GM23338 (cell line): ENCODE results near the gene FAM236D.
"Not testable (repeated sequence)": the region's sequence is repeated elsewhere in the genome, so short reads cannot be mapped to it uniquely, and the experiment has no call there.

ENCODE experiments used
- EZH2 ChIP-seq: fragments of 200-600 bp; sonication (generic); IDR thresholded peaks from one replicate; pipeline ENCODE4 v1.8.0; 2017; ENCODE audit warnings: antibody characterized with exemption, mild to moderate bottlenecking, low read depth; ENCODE audit not compliant: unreplicated experiment
- TF ChIP-seq, protein P1 (sequence below), 2 experiments: fragments of 200-600 bp in 1 of 2; sonication (generic) in 1 of 2; conservative IDR thresholded peaks; 2 replicates each; pipeline versions ENCODE4 v1.5.1 to v1.6.1; 2016 to 2017; ENCODE audit warnings: antibody characterized with exemption in 2 of 2, low read depth in 2 of 2, mild to moderate bottlenecking in 2 of 2, moderate library complexity in 1 of 2

DNA sequence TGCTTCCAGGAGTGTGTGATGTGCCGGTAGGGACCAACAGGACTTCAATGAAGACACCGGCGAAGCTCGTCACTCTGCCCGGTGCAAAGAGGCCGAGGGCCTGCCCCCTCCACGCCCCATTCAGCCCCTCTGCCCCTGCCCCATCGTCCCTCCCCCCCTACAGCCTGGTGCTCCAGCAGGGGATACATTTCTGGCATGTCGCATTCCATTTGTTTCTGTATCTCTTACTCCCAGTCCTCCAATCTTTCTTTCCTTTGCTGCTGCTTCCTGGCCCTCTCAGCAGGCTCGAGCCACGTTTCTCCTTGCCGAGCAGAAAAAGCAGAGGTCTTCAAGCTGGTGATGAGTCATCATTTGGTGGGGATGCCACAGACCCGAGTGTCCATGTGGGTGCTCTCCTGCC is at the start of gene FAM236D:
- TF ChIP-seq EZH2, result not testable (repeated sequence)
- TF ChIP-seq, protein P1, sequence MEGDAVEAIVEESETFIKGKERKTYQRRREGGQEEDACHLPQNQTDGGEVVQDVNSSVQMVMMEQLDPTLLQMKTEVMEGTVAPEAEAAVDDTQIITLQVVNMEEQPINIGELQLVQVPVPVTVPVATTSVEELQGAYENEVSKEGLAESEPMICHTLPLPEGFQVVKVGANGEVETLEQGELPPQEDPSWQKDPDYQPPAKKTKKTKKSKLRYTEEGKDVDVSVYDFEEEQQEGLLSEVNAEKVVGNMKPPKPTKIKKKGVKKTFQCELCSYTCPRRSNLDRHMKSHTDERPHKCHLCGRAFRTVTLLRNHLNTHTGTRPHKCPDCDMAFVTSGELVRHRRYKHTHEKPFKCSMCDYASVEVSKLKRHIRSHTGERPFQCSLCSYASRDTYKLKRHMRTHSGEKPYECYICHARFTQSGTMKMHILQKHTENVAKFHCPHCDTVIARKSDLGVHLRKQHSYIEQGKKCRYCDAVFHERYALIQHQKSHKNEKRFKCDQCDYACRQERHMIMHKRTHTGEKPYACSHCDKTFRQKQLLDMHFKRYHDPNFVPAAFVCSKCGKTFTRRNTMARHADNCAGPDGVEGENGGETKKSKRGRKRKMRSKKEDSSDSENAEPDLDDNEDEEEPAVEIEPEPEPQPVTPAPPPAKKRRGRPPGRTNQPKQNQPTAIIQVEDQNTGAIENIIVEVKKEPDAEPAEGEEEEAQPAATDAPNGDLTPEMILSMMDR (conservative IDR thresholded peaks at IDR 0.05; ENCODE audit: low read depth in 2 of 2), result not testable (repeated sequence)
